Right renal cortex interstitium (tissue), 3 donors: ENCODE results near the gene PEAK1. TPM values are rescaled to one million over a fixed set of nuclear protein-coding genes. Genes with fewer than 3 reads are reported as not detected.

Source experiments
- DNase-seq, 3 donors: peaks; one replicate each; pipeline ENCODE4 v3.0.0-alpha.2; 2013; ENCODE audit warnings: low read depth in 3 of 3, low spot score in 2 of 3
- polyA plus RNA-seq, 3 donors: library from polyadenylated mRNA; unstranded; fragments of 120-200 nt; gene quantifications; one replicate each; pipeline ENCODE4 v1.2.1, GENCODE V29; 2013; ENCODE audit not compliant: insufficient read length in 3 of 3

PEAK1 gene
- polyA plus RNA-seq, 3 donors, result 25.9 to 29.8 (median 28.8) TPM

DNA sequence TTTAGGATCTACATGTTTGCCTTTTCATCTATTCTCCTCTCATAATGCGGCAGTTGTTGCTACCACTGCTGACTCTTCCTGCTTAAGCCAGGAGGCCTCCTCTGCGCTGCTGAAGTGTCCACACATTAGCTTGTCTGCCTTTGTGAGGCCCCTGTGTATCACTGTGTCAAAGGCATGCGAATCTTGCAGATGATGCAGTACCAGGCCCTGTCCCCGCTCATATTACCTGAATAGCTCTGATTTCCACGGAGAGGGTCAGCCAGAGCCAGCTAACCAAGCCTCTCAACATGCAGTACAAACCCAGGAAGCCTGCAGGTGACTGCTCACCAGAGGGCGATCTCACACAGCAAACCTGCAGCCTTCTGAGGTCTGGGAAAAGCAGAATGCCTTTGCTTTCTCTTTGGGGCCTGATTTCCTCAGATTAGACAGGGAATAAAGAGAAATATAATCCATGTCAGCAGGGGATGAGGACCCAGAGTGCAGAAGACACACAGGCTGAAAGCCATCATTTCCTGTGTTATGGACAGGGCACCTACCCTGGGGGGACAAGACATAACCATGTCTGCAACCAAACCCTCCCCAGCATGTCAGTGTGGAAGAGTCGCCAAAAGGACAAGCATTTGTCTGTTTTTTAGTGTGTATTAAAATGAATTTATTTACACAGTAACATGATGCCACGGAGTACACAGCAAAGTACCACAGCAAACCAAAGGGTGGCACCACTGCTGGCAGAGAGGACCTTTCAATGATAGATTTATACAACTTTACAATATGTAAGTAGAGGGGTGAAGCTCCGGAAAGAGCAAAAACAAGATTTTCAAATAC lies 312.2 kb downstream of the PEAK1 start:
- peak in 2 of 3 donors; percentile 34 to 73 for DNase-seq

DNA sequence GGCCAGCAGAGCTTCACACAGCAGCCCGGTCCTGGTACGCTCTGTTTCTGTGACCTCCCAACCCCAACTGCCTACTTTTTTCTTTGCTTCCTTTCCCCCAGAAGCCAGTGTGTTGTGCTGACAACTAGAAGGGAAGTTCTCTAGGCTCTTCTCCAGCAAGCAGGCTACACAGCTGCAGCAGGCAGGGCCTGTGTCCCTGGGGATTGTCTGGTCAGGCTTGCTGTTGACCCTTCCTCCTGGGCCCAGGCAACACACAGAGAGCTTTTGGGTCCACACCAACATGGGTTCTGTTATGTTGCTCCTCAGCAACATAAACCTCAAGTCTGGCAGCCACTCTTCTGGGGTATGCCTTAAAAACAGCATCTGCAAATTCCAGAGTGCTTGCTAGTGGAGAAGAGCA lies 312.8 kb downstream of the PEAK1 start:
- no peak for DNase-seq

DNA sequence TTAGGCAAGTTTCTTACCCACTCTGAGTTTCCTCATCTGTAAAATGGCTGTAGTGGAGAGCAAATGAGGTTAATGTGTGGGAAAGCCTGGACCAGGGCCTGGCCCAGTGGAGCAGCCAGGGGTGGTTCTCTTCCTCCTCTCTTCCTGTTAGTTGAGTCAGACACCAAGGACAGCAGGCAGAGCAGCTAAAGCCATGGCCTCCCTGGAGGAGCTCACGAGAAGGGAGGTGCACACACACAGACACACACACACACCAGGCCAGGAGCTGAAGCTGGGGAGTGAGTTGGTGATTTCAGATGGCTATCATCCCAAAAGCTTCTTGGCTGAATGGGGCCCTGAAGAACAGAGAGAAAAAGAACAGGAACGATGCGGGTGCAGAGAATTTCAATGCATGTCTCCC lies 315.7 kb downstream of the PEAK1 start:
- no peak for DNase-seq

DNA sequence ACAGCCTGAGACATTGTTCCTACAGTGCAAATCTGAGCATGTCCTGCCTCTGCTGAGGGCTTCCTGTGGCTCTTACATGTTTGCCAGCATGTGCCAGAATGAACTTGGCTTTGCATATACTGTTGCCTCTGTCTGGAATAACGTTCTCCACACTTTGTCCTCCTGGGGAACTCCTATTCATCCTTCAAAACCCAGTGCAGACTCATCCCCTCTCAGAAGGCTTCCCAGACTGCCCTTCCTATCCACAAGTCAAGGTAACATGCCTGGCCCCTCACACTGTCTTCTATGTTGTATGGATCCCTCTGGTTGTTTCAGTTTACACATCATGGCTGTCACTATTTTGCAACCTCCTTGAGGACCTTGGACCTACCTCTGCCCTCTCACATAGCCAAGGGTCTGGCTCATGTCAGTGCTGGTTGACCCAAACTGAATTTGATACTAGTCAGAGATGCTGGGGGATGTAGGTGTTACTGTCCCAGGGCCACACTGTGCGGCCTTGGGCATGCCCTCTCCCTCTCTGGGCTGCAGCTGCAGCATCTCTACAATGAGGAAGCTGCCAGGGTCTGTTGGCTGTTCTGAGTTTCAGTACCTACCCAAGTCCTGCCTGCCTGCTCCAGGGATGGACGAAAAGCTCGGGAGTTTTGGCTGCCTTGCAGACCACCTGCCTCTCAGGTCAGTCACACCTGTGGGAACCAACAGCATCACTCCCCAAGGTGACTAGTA lies 320.0 kb downstream of the PEAK1 start:
- DNase-seq, result no peak

DNA sequence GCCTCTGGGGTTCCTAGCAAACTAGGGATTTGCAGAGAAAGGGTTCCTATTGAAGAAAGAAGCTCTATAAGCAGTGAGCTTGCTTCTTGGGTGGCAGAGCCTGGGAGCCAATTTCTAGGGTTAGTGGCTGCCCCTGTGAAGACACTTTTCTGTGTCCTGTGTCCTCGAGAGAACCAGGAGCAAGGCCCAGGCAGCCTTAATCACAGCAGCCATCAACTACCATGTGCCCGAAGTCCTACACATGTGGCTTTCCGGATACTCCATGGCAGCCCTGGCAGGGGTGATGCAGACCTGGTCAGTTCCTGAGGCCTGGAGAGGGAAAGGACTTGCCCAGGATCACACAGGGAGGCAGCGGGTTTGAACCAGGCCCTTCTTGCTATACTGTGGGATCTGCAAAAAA lies 321.3 kb downstream of the PEAK1 start:
- DNase-seq, result no peak

DNA sequence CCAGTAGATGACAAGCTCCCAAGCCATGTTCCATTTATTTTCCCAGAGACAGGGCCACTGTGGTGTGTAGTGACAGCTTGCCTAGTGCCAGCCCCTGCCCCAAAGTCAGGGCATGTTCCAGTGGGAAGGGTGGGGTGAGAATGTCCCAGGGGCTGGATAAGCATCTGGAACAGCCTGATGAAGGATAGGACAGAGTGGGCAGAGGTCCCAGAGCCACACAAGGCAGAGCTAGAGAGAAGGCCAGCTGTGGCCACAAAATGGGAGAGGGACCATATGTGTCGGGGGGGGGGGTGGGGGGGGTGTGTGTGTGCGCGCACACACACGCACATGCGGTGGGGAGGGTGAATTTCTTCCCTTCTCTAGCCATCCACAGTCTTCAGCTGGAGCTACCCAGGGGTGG lies 322.0 kb downstream of the PEAK1 start:
- DNase-seq, result no peak

GRCh38 chr15:77097248-77097721 lies 322.6 kb downstream of the PEAK1 start:
- no peak for DNase-seq

DNA sequence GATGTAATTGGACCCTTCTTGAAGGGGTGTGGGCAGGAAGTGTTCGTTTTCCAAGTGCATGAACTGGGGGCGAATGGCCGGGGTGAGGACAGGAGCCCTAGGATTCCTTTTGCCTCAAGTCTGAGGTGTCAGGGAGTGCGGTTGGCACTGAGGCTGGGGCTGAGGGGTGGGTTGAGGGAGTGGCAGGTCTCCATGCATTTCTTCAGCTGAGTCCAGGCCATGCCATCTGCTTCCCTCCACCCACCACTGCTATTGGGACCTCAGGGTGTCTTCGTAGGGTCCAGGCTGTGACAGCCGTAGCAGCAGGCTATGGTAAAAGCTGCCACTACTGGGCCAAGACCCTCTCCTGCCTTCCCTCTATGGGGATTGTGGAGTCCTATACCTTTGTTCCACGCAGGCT lies 323.4 kb downstream of the PEAK1 start:
- no peak for DNase-seq

GRCh38 chr15:77096138-77096537 lies 323.8 kb downstream of the PEAK1 start:
- no peak for DNase-seq

- DNase-seq, result no peak
Measured at GRCh38 chr15:77094397-77095030, 325.4 kb downstream of the PEAK1 start.

DNA sequence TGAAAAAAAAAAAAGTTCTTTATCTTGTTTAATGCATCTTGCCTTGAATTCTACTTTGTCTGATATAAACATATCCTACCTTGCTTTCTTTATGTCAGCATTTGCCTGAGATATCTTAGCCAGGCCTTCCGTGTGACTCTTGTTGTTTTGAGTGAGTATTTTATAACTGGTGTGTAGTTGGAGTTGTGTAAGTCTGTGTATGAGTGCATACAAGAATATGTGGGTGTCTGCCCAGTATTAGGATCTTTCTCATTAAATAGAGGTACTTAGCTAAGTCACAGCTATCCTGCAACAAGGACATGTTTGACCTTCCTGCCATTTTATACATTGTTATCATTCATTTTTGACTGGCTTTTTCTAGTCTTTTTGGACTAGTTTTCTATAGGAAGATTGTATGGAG lies 326.5 kb downstream of the PEAK1 start:
- no peak for DNase-seq

DNA sequence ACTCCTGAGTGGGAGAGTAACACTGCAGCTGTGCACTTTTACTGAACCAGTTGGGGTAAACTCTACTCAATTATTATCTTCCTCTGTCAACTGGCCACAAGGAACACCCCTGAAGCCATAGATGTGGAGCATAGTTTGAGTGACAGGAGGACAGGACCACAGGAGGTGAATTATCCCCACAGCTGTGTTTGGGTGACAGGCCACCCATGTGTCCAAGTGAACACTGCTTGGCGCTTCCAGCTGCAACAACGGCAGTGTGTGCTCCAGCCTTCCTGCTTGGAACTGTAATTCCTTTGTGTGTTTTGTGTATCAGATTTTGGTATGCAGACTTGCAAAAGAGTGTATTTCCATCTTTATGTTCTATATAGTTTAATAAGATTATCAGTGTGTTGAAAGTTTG lies 328.8 kb downstream of the PEAK1 start:
- DNase-seq, result no peak

GRCh38 chr15:77087213-77087612 lies 332.7 kb downstream of the PEAK1 start:
- DNase-seq, result no peak

GRCh38 chr15:77085297-77085696 lies 334.6 kb downstream of the PEAK1 start:
- DNase-seq, result no peak

GRCh38 chr15:77084436-77084835 lies 335.5 kb downstream of the PEAK1 start:
- no peak for DNase-seq

DNA sequence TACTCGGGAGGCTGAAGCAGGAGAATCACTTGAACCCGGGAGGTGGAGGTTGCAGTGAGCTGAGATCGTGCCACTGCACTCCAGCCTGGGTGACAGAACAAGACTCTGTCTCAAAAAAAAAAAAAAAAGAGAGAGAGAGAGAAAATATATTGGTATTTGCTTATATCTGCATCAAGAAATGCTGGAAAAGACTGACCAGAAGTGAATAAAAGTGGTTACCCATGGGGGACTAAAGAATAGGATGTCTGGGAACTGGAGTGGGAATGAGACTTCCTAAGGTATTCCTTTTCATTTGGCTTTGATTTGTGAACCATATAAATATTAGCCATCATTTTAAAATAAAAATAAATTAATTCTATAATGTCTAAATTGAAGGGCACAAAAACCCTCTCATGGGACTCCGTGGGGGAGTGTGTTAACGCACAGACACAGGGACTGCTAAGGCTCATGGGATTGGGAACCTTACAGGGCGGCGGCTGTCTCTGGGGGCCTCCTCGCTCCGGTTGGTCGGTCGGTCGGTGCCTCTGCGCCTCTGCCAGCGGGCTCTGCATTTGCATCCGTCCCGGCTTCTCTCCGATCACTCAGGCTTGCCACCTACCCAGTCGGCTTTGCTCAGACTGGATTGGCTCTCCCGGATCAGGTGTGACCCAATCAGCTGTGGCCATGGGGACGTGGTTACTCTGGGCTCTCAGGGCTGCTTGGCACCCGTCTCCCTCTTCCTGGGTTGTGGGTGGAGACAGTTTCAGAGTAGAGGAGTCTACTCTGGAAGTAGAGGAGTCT lies 336.3 kb downstream of the PEAK1 start:
- DNase-seq, result no peak

GRCh38 chr15:77081971-77082370 lies 337.9 kb downstream of the PEAK1 start:
- DNase-seq, result no peak

- no peak for DNase-seq
Measured at GRCh38 chr15:77076323-77076915, 343.5 kb downstream of the PEAK1 start.

GRCh38 chr15:77075528-77075927 lies 344.4 kb downstream of the PEAK1 start:
- no peak for DNase-seq

- DNase-seq, result no peak
Measured at GRCh38 chr15:77074350-77074749, 345.6 kb downstream of the PEAK1 start.
